ENCODE results near the gene AARSD1. TPM values are rescaled to one million over a fixed set of nuclear protein-coding genes. Genes with fewer than 3 reads are reported as not detected.
"Not testable (repeated sequence)": the region's sequence is repeated elsewhere in the genome, so short reads cannot be mapped to it uniquely, and the experiment has no call there.

AARSD1 gene
- total and polyA plus RNA-seq, 7 experiments from 2014 or later = 45.2 to 86.7 (median 48.5) TPM

GRCh38 chr17:43003542-43004172 is 39.4 kb upstream of the AARSD1 start:
- DNase-seq (no peak), ATAC-seq (no peak)
- Mint-ChIP-seq H3K4me3 (no peak overlapping the region), H3K27ac (peak overlapping the region in 5 of 9 donors; percentile 14 to 29 (median 21)), H3K36me3 (peaks cover 0 to 24% (median 17%) of the 10 kb centered on the region in 5 donors), H3K4me1 (peaks cover 11 to 29% (median 23%) of the 10 kb centered on the region in 7 donors), H3K9me3 (no peaks in the 10 kb centered on the region), H3K27me3 (no peaks in the 10 kb centered on the region)
- Histone ChIP-seq H3K9me3 (ENCODE audit: control insufficient read depth in 2 of 3, low read length in 3 of 3) (no peaks in the 10 kb centered on the region), H3K4me3 (ENCODE audit: low read length) (no peak overlapping the region), H3K36me3 (ENCODE audit: control insufficient read depth in 2 of 3, insufficient read depth in 3 of 3, low read length in 3 of 3) (peaks cover 8 to 38% (median 10%) of the 10 kb centered on the region in 3 experiments), H3K27me3 (ENCODE audit: control insufficient read depth in 2 of 2, insufficient read depth in 2 of 2, low read length in 2 of 2) (no peaks in the 10 kb centered on the region), H3K4me1 (ENCODE audit: control insufficient read depth in 2 of 2, insufficient read depth in 2 of 2, low read length in 2 of 2) (peaks cover 10 to 12% of the 10 kb centered on the region in 2 donors), H3K27ac (ENCODE audit: low read depth, low read length) (peak overlapping the region; percentile 57)
- ChIA-PET CTCF (interaction anchor here (0.7 to 1.2 kb wide), 2 partner anchors 104 to 336 kb away, joined by 3 read pairs; no protein-coding TSS in a partner anchor), POLR2A (no interaction called here)
- intact Hi-C loops (cut with micrococcal nuclease) = no loop called here

GRCh38 chr17:43000894-43001293 is 36.6 kb upstream of the AARSD1 start:
- CTCF ChIA-PET; H3K27me3 ChIP-seq (ENCODE audit: control insufficient read depth in 2 of 2, insufficient read depth in 2 of 2, low read length in 2 of 2); H3K4me3 ChIP-seq (ENCODE audit: low read length); H3K27me3 Mint-ChIP-seq; DNase-seq; ATAC-seq; H3K9me3 Mint-ChIP-seq; H3K4me3 Mint-ChIP-seq; intact Hi-C loops (cut with micrococcal nuclease); H3K9me3 ChIP-seq (ENCODE audit: control insufficient read depth in 2 of 3, low read length in 3 of 3): not testable (repeated sequence)
- Histone ChIP-seq H3K27ac (ENCODE audit: low read depth, low read length) (peak overlapping the region; percentile 97), H3K36me3 (ENCODE audit: control insufficient read depth in 2 of 3, insufficient read depth in 3 of 3, low read length in 3 of 3) (peaks cover 8 to 38% (median 10%) of the 10 kb centered on the region in 3 experiments), H3K4me1 (ENCODE audit: control insufficient read depth in 2 of 2, insufficient read depth in 2 of 2, low read length in 2 of 2) (peaks cover 15 to 18% of the 10 kb centered on the region in 2 donors)
- H3K27ac Mint-ChIP-seq = peak overlapping the region in 3 of 9 donors; percentile 59 to 70 (median 65)
- POLR2A ChIA-PET = interaction anchor here (1.4 kb wide), 1 partner anchor 171 kb away, joined by 4 read pairs; no protein-coding TSS in a partner anchor
- H3K36me3 Mint-ChIP-seq = peaks cover 0 to 21% (median 17%) of the 10 kb centered on the region in 5 donors
- peaks cover 21 to 29% (median 24%) of the 10 kb centered on the region in 7 donors for H3K4me1 Mint-ChIP-seq

GRCh38 chr17:42999003-42999525 is 34.8 kb upstream of the AARSD1 start:
- Mint-ChIP-seq H3K36me3 (peaks cover 0 to 22% (median 17%) of the 10 kb centered on the region in 5 donors), H3K4me3 (peak overlapping the region; percentile 74 to 98 (median 95))
- ATAC-seq = no peak

DNA sequence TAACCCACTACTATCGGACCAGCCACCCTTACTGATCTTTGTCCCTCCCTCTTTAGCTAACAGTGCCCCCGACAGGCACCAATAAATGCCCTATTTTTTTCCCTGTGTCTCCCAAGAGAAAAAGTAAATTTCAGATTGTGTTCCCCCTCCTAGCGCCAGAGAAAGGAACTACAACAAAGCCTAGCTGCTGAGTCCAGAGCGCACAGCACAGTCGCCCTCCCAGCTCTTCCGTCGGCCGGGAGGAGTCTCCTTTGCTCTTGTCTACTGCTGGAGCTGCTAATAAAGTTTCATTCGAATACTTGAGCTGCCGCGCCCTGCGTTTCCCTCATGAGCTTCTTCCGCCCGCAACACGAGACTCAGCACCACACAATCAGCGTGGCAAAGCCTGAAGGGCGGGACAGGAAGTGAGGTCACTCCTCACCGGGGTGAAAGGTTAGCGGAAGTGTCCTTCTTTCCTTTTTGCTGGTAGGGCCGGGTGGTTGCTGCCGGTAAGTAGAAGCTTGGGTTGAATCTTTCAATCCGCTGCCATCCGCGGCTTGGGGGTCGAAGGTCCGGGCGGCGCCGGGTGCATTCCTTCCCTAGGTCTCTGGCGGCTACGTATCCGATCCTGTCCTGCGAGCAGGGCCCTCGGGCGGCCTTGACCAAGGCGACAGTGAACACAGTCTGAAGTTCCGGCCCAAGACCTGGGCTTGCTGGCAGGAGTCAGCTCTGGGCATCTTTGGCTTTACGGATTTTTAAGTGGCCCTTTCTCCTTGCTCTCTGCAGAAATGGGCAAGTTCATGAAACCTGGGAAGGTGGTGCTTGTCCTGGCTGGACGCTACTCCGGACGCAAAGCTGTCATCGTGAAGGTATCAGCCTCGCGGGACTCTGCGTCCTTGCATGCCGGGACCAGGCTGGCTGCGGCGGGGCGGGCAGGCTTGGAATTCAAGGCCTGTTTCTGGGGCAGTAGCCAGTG is 34.0 kb upstream of the AARSD1 start, which contains the start of gene RPL27:
TSS of gene RPL27 (plus strand) at position 436 of the 955 bp plus-strand sequence. CDS start at position 768, 332 bp downstream.
- peak within 1 kb of the TSS; percentile 91 for H3K4me3 ChIP-seq (ENCODE audit: low read length)
- Mint-ChIP-seq H3K27ac (peak within 1 kb of the TSS; percentile 89 to 100 (median 99)), H3K4me1 (peaks cover 16 to 29% (median 24%) of the 10 kb centered on the region in 7 donors), H3K27me3 (no peaks in the 10 kb centered on the region), H3K36me3 (peaks cover 0 to 22% (median 13%) of the 10 kb centered on the region in 5 donors), H3K4me3 (peak within 1 kb of the TSS; percentile 74 to 98 (median 95)), H3K9me3 (no peaks in the 10 kb centered on the region)
- intact Hi-C loops (cut with micrococcal nuclease) = loop anchor here (1.0 to 5.0 kb wide), 19 partner anchors 8 to 485 kb away; partner anchors contain the start of genes AARSD1 (in 2 of the 2), BRCA1 (in 2 of the 2), DHX8 (in 2 of the 2) and PSME3 (in 2 of the 2)
- POLR2A ChIA-PET = interaction anchor here (0.5 to 3.4 kb wide), 41 partner anchors 9 to 1200 kb away, joined by 3 to 68 read pairs (median 6); partner anchors contain the start of genes ARL4D, BECN1, DHX8 and DNAJC7
- ATAC-seq (peak; percentile 97), DNase-seq (peak; percentile 89 to 99 (median 98))
- H3K36me3 ChIP-seq (ENCODE audit: control insufficient read depth in 2 of 3, insufficient read depth in 3 of 3, low read length in 3 of 3) = peaks cover 8 to 36% (median 9%) of the 10 kb centered on the region in 3 experiments
- H3K27me3 ChIP-seq (ENCODE audit: control insufficient read depth in 2 of 2, insufficient read depth in 2 of 2, low read length in 2 of 2) = no peaks in the 10 kb centered on the region
- CTCF ChIA-PET = interaction anchor here (0.8 to 2.4 kb wide), 12 partner anchors 9 to 486 kb away, joined by 3 to 10 read pairs (median 4); partner anchors contain the start of genes DHX8, IFI35 and TMEM106A
- peaks cover 15 to 18% of the 10 kb centered on the region in 2 donors for H3K4me1 ChIP-seq (ENCODE audit: control insufficient read depth in 2 of 2, insufficient read depth in 2 of 2, low read length in 2 of 2)
- no peaks in the 10 kb centered on the region for H3K9me3 ChIP-seq (ENCODE audit: control insufficient read depth in 2 of 3, low read length in 3 of 3)
- peak within 1 kb of the TSS; percentile 97 for H3K27ac ChIP-seq (ENCODE audit: low read depth, low read length)

More at GRCh38 chr17:42999003-42999525, 34.8 kb upstream of the AARSD1 start:
- ChIA-PET POLR2A (interaction anchor here (0.5 to 3.4 kb wide), 22 partner anchors 8 to 1199 kb away, joined by 3 to 68 read pairs (median 9); partner anchors contain the start of genes BECN1, DHX8, DNAJC7 and IFI35), CTCF (interaction anchor here (0.9 to 2.4 kb wide), 5 partner anchors 12 to 485 kb away, joined by 3 to 10 read pairs (median 6); partner anchors contain the start of genes DHX8 and TMEM106A)
- peak overlapping the region; percentile 89 to 100 (median 99) for H3K27ac Mint-ChIP-seq
- peaks cover 17 to 29% (median 24%) of the 10 kb centered on the region in 7 donors for H3K4me1 Mint-ChIP-seq
- peaks cover 15 to 18% of the 10 kb centered on the region in 2 donors for H3K4me1 ChIP-seq (ENCODE audit: control insufficient read depth in 2 of 2, insufficient read depth in 2 of 2, low read length in 2 of 2)
- intact Hi-C loops (cut with micrococcal nuclease) = loop anchor here (2.0 to 5.0 kb wide), 5 partner anchors 166 to 483 kb away; partner anchors contain the start of genes PSME3 (in 2 of the 2), DHX8 (in 1 of the 2), PSMC3IP (in 1 of the 2) and RETREG3 (in 1 of the 2)
- peak overlapping the region; percentile 91 for H3K4me3 ChIP-seq (ENCODE audit: low read length)
- H3K27ac ChIP-seq (ENCODE audit: low read depth, low read length) = peak overlapping the region; percentile 97
- H3K27me3 Mint-ChIP-seq = no peaks in the 10 kb centered on the region
- H3K9me3 ChIP-seq (ENCODE audit: control insufficient read depth in 2 of 3, low read length in 3 of 3) = no peaks in the 10 kb centered on the region
- DNase-seq = no peak
- peaks cover 8 to 38% (median 10%) of the 10 kb centered on the region in 3 experiments for H3K36me3 ChIP-seq (ENCODE audit: control insufficient read depth in 2 of 3, insufficient read depth in 3 of 3, low read length in 3 of 3)
- no peaks in the 10 kb centered on the region for H3K27me3 ChIP-seq (ENCODE audit: control insufficient read depth in 2 of 2, insufficient read depth in 2 of 2, low read length in 2 of 2)
- no peaks in the 10 kb centered on the region for H3K9me3 Mint-ChIP-seq

DNA sequence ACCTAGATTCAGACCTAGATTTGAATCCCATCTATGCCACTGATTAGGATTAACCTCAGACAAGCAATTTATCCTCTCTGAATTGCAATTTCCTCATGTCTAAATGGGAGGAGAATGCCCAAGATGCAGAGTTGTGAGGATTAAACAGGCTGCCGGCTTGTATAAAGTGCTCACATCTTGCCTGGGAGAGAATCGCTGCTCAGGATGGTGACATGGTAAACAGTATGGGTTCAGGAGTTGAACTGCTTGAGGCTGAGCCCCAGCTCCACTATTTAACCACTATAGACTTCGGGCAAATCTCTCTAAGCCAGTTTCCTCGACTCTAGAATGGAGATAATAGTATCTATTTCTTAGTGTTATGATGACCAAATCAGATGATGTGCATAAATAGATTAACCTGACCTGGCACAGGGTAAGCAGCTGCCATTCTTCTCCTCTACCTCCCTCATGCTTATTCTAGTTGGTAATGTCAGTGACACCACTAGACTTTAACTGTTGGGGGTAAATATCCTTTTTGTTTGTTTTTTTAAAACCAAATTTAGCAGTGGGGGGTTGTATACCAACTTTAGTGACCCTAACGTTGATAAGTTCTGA is 33.2 kb upstream of the AARSD1 start:
- H3K4me3 ChIP-seq (ENCODE audit: low read length) = peak overlapping the region; percentile 12
- intact Hi-C loops (cut with micrococcal nuclease) = loop anchor here in 1 of 2 donors (5.0 kb wide), 2 partner anchors 420 to 485 kb away; partner anchors contain the start of genes DHX8 and PSMC3IP
- Mint-ChIP-seq H3K4me3 (peak overlapping the region in 9 of 10 donors; percentile 74 to 98 (median 94)), H3K36me3 (peaks cover 0 to 27% (median 14%) of the 10 kb centered on the region in 5 donors), H3K4me1 (peaks cover 16 to 29% (median 24%) of the 10 kb centered on the region in 7 donors), H3K27me3 (no peaks in the 10 kb centered on the region), H3K9me3 (no peaks in the 10 kb centered on the region), H3K27ac (peak overlapping the region; percentile 9 to 100 (median 98))
- peaks cover 15 to 18% of the 10 kb centered on the region in 2 donors for H3K4me1 ChIP-seq (ENCODE audit: control insufficient read depth in 2 of 2, insufficient read depth in 2 of 2, low read length in 2 of 2)
- CTCF ChIA-PET = interaction anchor here (0.8 to 2.4 kb wide), 10 partner anchors 10 to 487 kb away, joined by 3 to 10 read pairs (median 6); partner anchors contain the start of genes DHX8, IFI35 and TMEM106A
- no peaks in the 10 kb centered on the region for H3K27me3 ChIP-seq (ENCODE audit: control insufficient read depth in 2 of 2, insufficient read depth in 2 of 2, low read length in 2 of 2)
- DNase-seq (no peak), ATAC-seq (no peak)
- POLR2A ChIA-PET = interaction anchor here (0.6 to 3.4 kb wide), 33 partner anchors 10 to 1017 kb away, joined by 3 to 68 read pairs (median 7); partner anchors contain the start of genes ARL4D, BECN1, DHX8 and DNAJC7
- peaks cover 5 to 36% (median 5%) of the 10 kb centered on the region in 3 experiments for H3K36me3 ChIP-seq (ENCODE audit: control insufficient read depth in 2 of 3, insufficient read depth in 3 of 3, low read length in 3 of 3)
- H3K27ac ChIP-seq (ENCODE audit: low read depth, low read length) = peak overlapping the region; percentile 59
- no peaks in the 10 kb centered on the region for H3K9me3 ChIP-seq (ENCODE audit: control insufficient read depth in 2 of 3, low read length in 3 of 3)
